Bladder microvascular endothelial cell (primary cell): ENCODE measurements around the gene MEAK7. TPM values are rescaled to one million over a fixed set of nuclear protein-coding genes. Genes with fewer than 3 reads are reported as not detected.

ENCODE experiments used
- total RNA-seq: library from RNA; depleted of rRNA; stranded (reverse); fragments of >200 nt; gene quantifications from 2 replicates; pipeline ENCODE4 v1.2.3, GENCODE V29; 2014

The MEAK7 gene
- 10.5 and 22.6 TPM in 2 replicates for total RNA-seq

GRCh38 chr16:84504420-84505248, at the start of gene MEAK7:
TSS of gene MEAK7 (minus strand) at chr16:84504659. CDS start at chr16:84498086, 6,573 bp downstream.

Other genes with a start within 250 kb of the MEAK7 start
- gene WFDC1, start 209.8 kb downstream of the MEAK7 start, total RNA-seq, result 0.32 TPM in 1 of 2 replicates, not detected in the other
- gene ATP2C2, start 136.1 kb downstream of the MEAK7 start, total RNA-seq, result under 0.01 TPM in 1 of 2 replicates, not detected in the other
- gene COTL1, start 113.4 kb upstream of the MEAK7 start, total RNA-seq, result 75.0 and 153 TPM in 2 replicates
- 33.7 and 83.8 TPM in 2 replicates for gene KLHL36, start 143.9 kb upstream of the MEAK7 start, total RNA-seq
- 25.4 and 70.2 TPM in 2 replicates for gene USP10, start 195.3 kb upstream of the MEAK7 start, total RNA-seq